GM23248 (cell line): ENCODE data around the gene HTATIP2. TPM values are rescaled to one million over a fixed set of nuclear protein-coding genes. Genes with fewer than 3 reads are reported as not detected.
"Not testable (repeated sequence)": the region's sequence is repeated elsewhere in the genome, so short reads cannot be mapped to it uniquely, and the experiment has no call there.

Experiments
- DNase-seq: peaks from one replicate; pipeline ENCODE4 v3.0.0-alpha.2; 2015
- H2AFZ ChIP-seq: fragments of 200-600 bp; sonication (generic); 2 replicates; pipeline ENCODE4 v1.6.1; 2016; ENCODE audit warnings: antibody characterized with exemption
- H3F3A ChIP-seq: fragments of 200-600 bp; sonication (generic); 2 replicates; pipeline ENCODE4 v1.6.1; 2016; ENCODE audit warnings: mild to moderate bottlenecking, antibody characterized with exemption, mixed run types; ENCODE audit not compliant: insufficient read depth
- H3K27ac ChIP-seq: fragments of 200-600 bp; sonication (generic); 2 replicates; pipeline ENCODE4 v1.5.1; 2016; ENCODE audit warnings: mild to moderate bottlenecking
- H3K27me3 ChIP-seq: fragments of 200-600 bp; sonication (generic); replicated peaks from 2 replicates; pipeline ENCODE4 v1.6.1; 2016; ENCODE audit warnings: mild to moderate bottlenecking; ENCODE audit not compliant: insufficient read depth
- H3K36me3 ChIP-seq: fragments of 200-600 bp; sonication (generic); 2 replicates; pipeline ENCODE4 v1.6.1; 2016; ENCODE audit warnings: low read depth, mild to moderate bottlenecking
- H3K4me1 ChIP-seq: fragments of 200-600 bp; sonication (generic); 2 replicates; pipeline ENCODE4 v1.6.1; 2016; ENCODE audit warnings: mild to moderate bottlenecking; ENCODE audit not compliant: insufficient read depth
- H3K4me2 ChIP-seq: fragments of 200-600 bp; sonication (generic); one replicate; pipeline ENCODE4 v1.6.1; 2016; ENCODE audit warnings: mild to moderate bottlenecking; ENCODE audit not compliant: unreplicated experiment
- H3K4me3 ChIP-seq: fragments of 200-600 bp; sonication (generic); 2 replicates; pipeline ENCODE4 v1.5.1; 2016; ENCODE audit warnings: mild to moderate bottlenecking
- H3K79me2 ChIP-seq: fragments of 200-600 bp; sonication (generic); 2 replicates; pipeline ENCODE4 v1.6.1; 2016; ENCODE audit warnings: mild to moderate bottlenecking; ENCODE audit not compliant: insufficient read depth
- H3K9ac ChIP-seq: fragments of 200-600 bp; sonication (generic); 2 replicates; pipeline ENCODE4 v1.6.1; 2016; ENCODE audit warnings: mild to moderate bottlenecking
- H3K9me2 ChIP-seq: fragments of 200-600 bp; sonication (generic); 2 replicates; pipeline ENCODE4 v1.6.1; 2016; ENCODE audit warnings: mixed run types, mild to moderate bottlenecking, moderate library complexity; ENCODE audit not compliant: insufficient read depth
- H3K9me3 ChIP-seq: fragments of 200-600 bp; sonication (generic); one replicate; pipeline ENCODE4 v1.6.1; 2017; ENCODE audit warnings: low read depth
- H4K20me1 ChIP-seq: fragments of 200-600 bp; sonication (generic); 2 replicates; pipeline ENCODE4 v1.6.0; 2016; ENCODE audit not compliant: insufficient read depth
- EZH2 ChIP-seq: fragments of 200-600 bp; sonication (generic); IDR thresholded peaks from 2 replicates; pipeline ENCODE4 v1.6.1; 2018; ENCODE audit warnings: antibody characterized with exemption, mild to moderate bottlenecking; ENCODE audit not compliant: insufficient read depth, poor library complexity, severe bottlenecking
- EZH2phosphoT487 ChIP-seq: fragments of 200-600 bp; sonication (generic); IDR thresholded peaks from 2 replicates; pipeline ENCODE4 v1.6.1; 2018; ENCODE audit warnings: antibody characterized with exemption, moderate library complexity, mild to moderate bottlenecking, low read depth; ENCODE audit not compliant: insufficient read depth
- WGBS, 2 experiments: methylation state at CpG; one replicate each; pipeline ENCODE4 v1.1.6; 2015 to 2017; ENCODE audit warnings: low lambda C conversion rate in 2 of 2, low coverage in 1 of 2; ENCODE audit errors: missing lambda C conversion rate in 2 of 2; 5-methylcytosine and 5-hydroxymethylcytosine counted together
- in situ Hi-C: fragments of 300-500 bp; cut with MboI; formaldehyde crosslinking; loops from 2 replicates; pipeline ENCODE4 v1.15.0; 2020
- polyA plus RNA-seq: library from polyadenylated mRNA; unstranded; fragments of >200 nt; fragmentation: Nextera tagmentation; extraction: Ambion mirVana; gene quantifications from 2 replicates; pipeline ENCODE4 v1.2.1, GENCODE V29; 2016
- total RNA-seq: library from RNA; depleted of rRNA; stranded (reverse); fragments of >200 nt; shearing (Covaris generic); gene quantifications from 2 replicates; pipeline ENCODE4 v1.2.3, GENCODE V29; 2014

Gene HTATIP2
- total and polyA plus RNA-seq, 2 experiments from 2014 or later = 23.2 to 30.7 TPM

GRCh38 chr11:20360650-20361049 is 2.9 kb upstream of the HTATIP2 start:
- H3K9ac ChIP-seq = no peak overlapping the region
- no peak overlapping the region for H3K27ac ChIP-seq
- 79 to 80% methylated on average over 7 of the region's 7 CpGs for WGBS, 2 experiments
- no peaks in the 10 kb centered on the region for H3K36me3 ChIP-seq
- H3K4me3 ChIP-seq = no peak overlapping the region
- H3K4me1 ChIP-seq = peaks cover 6% of the 10 kb centered on the region; the same call in 1 of the 2 replicates
- no peaks in the 10 kb centered on the region for H3K27me3 ChIP-seq
- no peaks in the 10 kb centered on the region for H3K79me2 ChIP-seq
- no peak overlapping the region for H3K4me2 ChIP-seq
- peak overlapping the region; percentile 44; the same call in 1 of the 2 replicates for H2AFZ ChIP-seq
- DNase-seq = peak; percentile 8
- no peaks in the 10 kb centered on the region for H3F3A ChIP-seq
- no peaks in the 10 kb centered on the region for H3K9me2 ChIP-seq
- no peaks in the 10 kb centered on the region for H4K20me1 ChIP-seq
- no peak for TF ChIP-seq EZH2
- in situ Hi-C loops = no loop called here
- H3K9me3 ChIP-seq = no peaks in the 10 kb centered on the region

GRCh38 chr11:20362481-20362880 is 1.0 kb upstream of the HTATIP2 start:
- 35 to 46% methylated on average over 1 of the region's 1 CpG for WGBS, 2 experiments

GRCh38 chr11:20363149-20363499 is 390 bp upstream of the HTATIP2 start:
- peaks cover 12% of the 10 kb centered on the region; the same call in 1 of the 2 replicates for H3F3A ChIP-seq
- in situ Hi-C loops = no loop called here
- peak overlapping the region; percentile 91 for H2AFZ ChIP-seq
- peaks cover 19% of the 10 kb centered on the region for H3K4me1 ChIP-seq
- H4K20me1 ChIP-seq = no peaks in the 10 kb centered on the region
- H3K27ac ChIP-seq = no peak overlapping the region
- H3K4me2 ChIP-seq = peak overlapping the region; percentile 72
- H3K79me2 ChIP-seq = no peaks in the 10 kb centered on the region
- peak overlapping the region; percentile 81 for H3K4me3 ChIP-seq
- DNase-seq = no peak
- H3K9me3 ChIP-seq = no peaks in the 10 kb centered on the region
- H3K9me2 ChIP-seq = no peaks in the 10 kb centered on the region
- H3K36me3 ChIP-seq = no peaks in the 10 kb centered on the region
- peak overlapping the region; percentile 79 for H3K9ac ChIP-seq
- H3K27me3 ChIP-seq = no peaks in the 10 kb centered on the region
- WGBS, 2 experiments = 97 to 98% methylated on average over 2 of the region's 2 CpGs
- TF ChIP-seq EZH2 = no peak

More at GRCh38 chr11:20362481-20362880, 1.0 kb upstream of the HTATIP2 start:
- H3K9ac ChIP-seq = no peak overlapping the region
- no peaks in the 10 kb centered on the region for H3K9me3 ChIP-seq
- peaks cover 10% of the 10 kb centered on the region; the same call in 1 of the 2 replicates for H3F3A ChIP-seq
- no peaks in the 10 kb centered on the region for H3K79me2 ChIP-seq
- H3K4me3 ChIP-seq = no peak overlapping the region
- no peaks in the 10 kb centered on the region for H3K36me3 ChIP-seq
- in situ Hi-C loops = no loop called here
- H4K20me1 ChIP-seq = no peaks in the 10 kb centered on the region
- H3K27me3 ChIP-seq = no peaks in the 10 kb centered on the region
- peak overlapping the region; percentile 91; the same call in 1 of the 2 replicates for H2AFZ ChIP-seq
- H3K4me2 ChIP-seq = no peak overlapping the region
- TF ChIP-seq EZH2 (no peak), EZH2phosphoT487 (no peak)
- no peaks in the 10 kb centered on the region for H3K9me2 ChIP-seq
- H3K4me1 ChIP-seq = peaks cover 15% of the 10 kb centered on the region
- no peak overlapping the region for H3K27ac ChIP-seq
- DNase-seq = no peak

- Histone ChIP-seq H3K36me3 (no peaks in the 10 kb centered on the region), H3K9me2 (no peaks in the 10 kb centered on the region), H3K9me3 (no peaks in the 10 kb centered on the region), H3K4me2 (peak overlapping the region; percentile 72), H2AFZ (peak overlapping the region; percentile 91), H3F3A (peaks cover 21% of the 10 kb centered on the region; the same call in 1 of the 2 replicates), H3K4me1 (peaks cover 27% of the 10 kb centered on the region), H3K27me3 (no peaks in the 10 kb centered on the region), H4K20me1 (no peaks in the 10 kb centered on the region), H3K9ac (peak overlapping the region; percentile 79), H3K79me2 (no peaks in the 10 kb centered on the region), H3K27ac (no peak overlapping the region), H3K4me3 (peak overlapping the region; percentile 81)
- 24 to 32% methylated on average over 6 of the region's 6 CpGs for WGBS, 2 experiments
- no peak for TF ChIP-seq EZH2
- DNase-seq = no peak
- in situ Hi-C loops = no loop called here
These were observed 853 bp downstream of the HTATIP2 start for GRCh38 chr11:20364341-20364792.

GRCh38 chr11:20365465-20365864 is 2.0 kb downstream of the HTATIP2 start:
- H3K4me2 ChIP-seq, H2AFZ ChIP-seq, H3K79me2 ChIP-seq, H3K9me3 ChIP-seq, H3K27ac ChIP-seq, DNase-seq, H3K9me2 ChIP-seq, H3K27me3 ChIP-seq, H3K9ac ChIP-seq, H3K36me3 ChIP-seq, in situ Hi-C loops, H4K20me1 ChIP-seq, H3K4me3 ChIP-seq: not testable (repeated sequence)
- H3K4me1 ChIP-seq = peaks cover 27% of the 10 kb centered on the region
- WGBS, 2 experiments = 94 to 97% methylated on average over 6 of the region's 6 CpGs
- H3F3A ChIP-seq = peaks cover 21% of the 10 kb centered on the region; the same call in 1 of the 2 replicates
